GM23338 (cell line): ENCODE measurements around the gene POLE. TPM values are rescaled to one million over a fixed set of nuclear protein-coding genes. Genes with fewer than 3 reads are reported as not detected.
A peak's percentile ranks its signal among the peaks of the same experiment; 100 is the strongest.

ENCODE experiments used
- ATAC-seq: fragments of 200-7000 bp; cut with Tn5 transposase; 3 replicates; pipeline ENCODE4 v1.9.1; 2020
- DNase-seq: peaks from one replicate; pipeline ENCODE4 v3.0.0-alpha.2; 2015; ENCODE audit warnings: low spot score
- H2AFZ ChIP-seq: fragments of 200-600 bp; sonication (generic); 2 replicates; pipeline ENCODE4 v1.8.0; 2016; ENCODE audit warnings: antibody characterized with exemption, mild to moderate bottlenecking, moderate library complexity
- H3F3A ChIP-seq: fragments of 200-600 bp; sonication (generic); replicated peaks from 2 replicates; pipeline ENCODE4 v1.8.0; 2017; ENCODE audit warnings: antibody characterized with exemption, mixed run types, low read depth
- H3K27ac ChIP-seq: fragments of 200-600 bp; sonication (generic); 2 replicates; pipeline ENCODE4 v1.6.1; 2016; ENCODE audit warnings: low read depth
- H3K27me3 ChIP-seq: fragments of 200-600 bp; sonication (generic); 2 replicates; pipeline ENCODE4 v1.8.0; 2016; ENCODE audit warnings: mild to moderate bottlenecking, mixed run types, moderate library complexity; ENCODE audit not compliant: insufficient read depth
- H3K36me3 ChIP-seq: fragments of 200-600 bp; sonication (generic); 2 replicates; pipeline ENCODE4 v1.8.0; 2016; ENCODE audit warnings: mild to moderate bottlenecking; ENCODE audit not compliant: insufficient read depth
- H3K4me1 ChIP-seq: fragments of 200-600 bp; sonication (generic); 2 replicates; pipeline ENCODE4 v1.8.0; 2016; ENCODE audit warnings: mild to moderate bottlenecking, moderate library complexity; ENCODE audit not compliant: insufficient read depth
- H3K4me2 ChIP-seq: fragments of 200-600 bp; sonication (generic); 2 replicates; pipeline ENCODE4 v1.7.1; 2017; ENCODE audit warnings: mixed run types
- H3K4me3 ChIP-seq: fragments of 200-600 bp; sonication (generic); 2 replicates; pipeline ENCODE4 v1.6.1; 2016; ENCODE audit warnings: mixed run types
- H3K79me2 ChIP-seq: fragments of 200-600 bp; sonication (generic); replicated peaks from 2 replicates; pipeline ENCODE4 v1.8.0; 2017; ENCODE audit warnings: mild to moderate bottlenecking; ENCODE audit not compliant: insufficient read depth
- H3K9me2 ChIP-seq: fragments of 200-600 bp; sonication (generic); 2 replicates; pipeline ENCODE4 v1.8.0; 2017; ENCODE audit not compliant: insufficient read depth
- H4K20me1 ChIP-seq: fragments of 200-600 bp; sonication (generic); replicated peaks from 2 replicates; pipeline ENCODE4 v1.8.0; 2017; ENCODE audit warnings: mild to moderate bottlenecking; ENCODE audit not compliant: insufficient read depth
- H3K27ac Mint-ChIP-seq: 2 replicates; pipeline ENCODE4 v1.8.0; 2020; ENCODE audit warnings: inconsistent platforms, mild to moderate bottlenecking, moderate library complexity, mixed read lengths
- H3K27me3 Mint-ChIP-seq: 3 replicates; pipeline ENCODE4 v1.8.0; 2022; ENCODE audit warnings: low read depth, mild to moderate bottlenecking, moderate library complexity, mixed read lengths, inconsistent platforms; ENCODE audit not compliant: insufficient read depth, poor library complexity
- H3K36me3 Mint-ChIP-seq: 3 replicates; pipeline ENCODE4 v1.8.0; 2021; ENCODE audit warnings: low read depth, mild to moderate bottlenecking, inconsistent platforms, moderate library complexity, mixed read lengths
- H3K4me1 Mint-ChIP-seq: 3 replicates; pipeline ENCODE4 v1.8.0; 2020; ENCODE audit warnings: mild to moderate bottlenecking, inconsistent platforms, mixed read lengths
- H3K4me3 Mint-ChIP-seq: 3 replicates; pipeline ENCODE4 v1.8.0; 2021; ENCODE audit warnings: moderate library complexity, mild to moderate bottlenecking, inconsistent platforms, mixed read lengths
- H3K9me3 Mint-ChIP-seq: 3 replicates; pipeline ENCODE4 v1.8.0; 2020; ENCODE audit warnings: moderate library complexity, mild to moderate bottlenecking, inconsistent platforms, mixed read lengths
- EZH2 ChIP-seq: fragments of 200-600 bp; sonication (generic); IDR thresholded peaks from one replicate; pipeline ENCODE4 v1.8.0; 2017; ENCODE audit warnings: antibody characterized with exemption, mild to moderate bottlenecking, low read depth; ENCODE audit not compliant: unreplicated experiment
- JUNB ChIP-seq: IDR thresholded peaks from one replicate; pipeline ENCODE4 v1.6.1; 2016; ENCODE audit warnings: antibody characterized with exemption; ENCODE audit not compliant: unreplicated experiment
- POLR2AphosphoS5 ChIP-seq: IDR thresholded peaks from 2 replicates; pipeline ENCODE4 v1.6.1; 2016; ENCODE audit warnings: antibody characterized with exemption, low read depth
- STAT1 ChIP-seq: IDR thresholded peaks from one replicate; pipeline ENCODE4 v1.6.1; 2016; ENCODE audit warnings: antibody characterized with exemption; ENCODE audit not compliant: unreplicated experiment
- ZNF331 ChIP-seq: fragments of 250-450 bp; sonication (Bioruptor Pico); IDR thresholded peaks from 2 replicates; pipeline ENCODE4 v1.5.0; 2020; ENCODE audit warnings: low read depth, mild to moderate bottlenecking, moderate library complexity
- polyA plus RNA-seq: library from polyadenylated mRNA; unstranded; fragments of >200 nt; fragmentation: Nextera tagmentation; extraction: Ambion mirVana; gene quantifications from 2 replicates; pipeline ENCODE4 v1.2.1, GENCODE V29; 2016
- total RNA-seq: library from RNA; depleted of rRNA; stranded (reverse); fragments of >200 nt; shearing (Covaris generic); gene quantifications from 2 replicates; pipeline ENCODE4 v1.2.3, GENCODE V29; 2014
- TF ChIP-seq, protein P1 (sequence below), 2 experiments: fragments of 200-600 bp in 1 of 2; sonication (generic) in 1 of 2; conservative IDR thresholded peaks; 2 replicates each; pipeline versions ENCODE4 v1.5.1 to v1.6.1; 2016 to 2017; ENCODE audit warnings: antibody characterized with exemption in 2 of 2, low read depth in 2 of 2, mild to moderate bottlenecking in 2 of 2, moderate library complexity in 1 of 2
- TF ChIP-seq, protein P2 (sequence below): IDR thresholded peaks from one replicate; pipeline ENCODE4 v1.6.1; 2018; ENCODE audit warnings: antibody characterized with exemption; ENCODE audit not compliant: unreplicated experiment
- TF ChIP-seq, protein P3 (sequence below): IDR thresholded peaks from 2 replicates; pipeline ENCODE4 v1.6.1; 2016; ENCODE audit warnings: antibody characterized with exemption

Gene POLE
- total and polyA plus RNA-seq, 2 experiments from 2014 or later: 33.6 to 125 TPM

DNA sequence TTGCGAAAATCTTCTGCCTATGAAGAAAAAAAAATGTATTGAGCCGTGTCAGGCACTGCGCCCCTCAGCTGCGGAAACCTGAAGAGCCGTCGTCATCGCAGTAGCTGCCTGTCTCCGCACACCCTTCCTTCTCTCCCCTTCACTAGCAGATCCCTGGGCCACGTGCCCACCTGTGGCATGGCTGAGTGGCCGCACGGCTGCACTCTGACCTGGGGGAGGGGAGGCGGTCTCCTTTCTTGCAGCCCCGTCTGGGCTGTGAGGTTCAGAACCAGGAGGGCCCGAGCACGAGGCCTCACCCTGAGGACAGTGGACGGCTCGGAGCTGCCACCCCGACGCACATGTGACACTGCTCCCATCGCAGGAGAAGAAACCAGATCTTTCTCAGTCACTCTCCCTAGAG is 48.4 kb upstream of the POLE start:
- H3K4me2 ChIP-seq: no peak overlapping the region
- H3F3A ChIP-seq: 0 out of 2 replicates have a peak, but pooled peaks cover 4% of the 10 kb centered on the region
- H3K27me3 ChIP-seq: no peaks in the 10 kb centered on the region
- Mint-ChIP-seq H3K36me3 (peaks cover 93% of the 10 kb centered on the region), H3K4me1 (no peaks in the 10 kb centered on the region; the same call in 2 of the 3 replicates), H3K27ac (0 out of 2 replicates have a peak overlapping the region, but pooled peaks have one; percentile 3), H3K9me3 (no peaks in the 10 kb centered on the region; the same call in 2 of the 3 replicates), H3K27me3 (peaks cover 14% of the 10 kb centered on the region), H3K4me3 (no peak overlapping the region)
- H3K4me1 ChIP-seq: no peaks in the 10 kb centered on the region
- no peak for DNase-seq
- H3K36me3 ChIP-seq: peaks cover 25% of the 10 kb centered on the region
- no peaks in the 10 kb centered on the region for H3K79me2 ChIP-seq
- H4K20me1 ChIP-seq: no peaks in the 10 kb centered on the region
- H3K9me2 ChIP-seq: no peaks in the 10 kb centered on the region
- ATAC-seq: no peak
- H3K27ac ChIP-seq: no peak overlapping the region
- no peak overlapping the region for H2AFZ ChIP-seq
- no peak overlapping the region for H3K4me3 ChIP-seq
- TF ChIP-seq POLR2AphosphoS5: no peak

DNA sequence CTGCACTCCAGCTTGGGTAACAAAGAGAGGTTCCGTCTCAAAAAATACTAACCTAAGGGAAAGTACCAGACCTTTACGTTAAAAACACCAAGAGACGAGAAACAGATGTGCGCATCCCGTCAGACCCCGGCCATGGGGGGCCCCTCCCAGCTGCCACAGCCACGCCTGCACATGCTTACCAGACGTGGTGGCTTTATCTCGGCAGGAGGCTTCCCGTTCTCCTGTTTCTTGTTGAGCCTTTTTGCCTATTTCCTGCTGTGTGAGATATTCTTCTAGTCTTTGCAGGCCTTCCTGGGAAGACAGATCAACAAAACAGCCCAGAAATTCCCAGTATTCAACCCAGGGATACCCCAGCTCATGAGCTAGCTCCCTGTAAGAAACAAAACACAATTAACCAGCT is 47.1 kb upstream of the POLE start:
- no peak for TF ChIP-seq ZNF331 (CRISPR knock-in tag)
- H3K27ac Mint-ChIP-seq: no peak overlapping the region
- Histone ChIP-seq H3K9me2 (no peaks in the 10 kb centered on the region), H3F3A (peaks cover 12% of the 10 kb centered on the region), H3K27me3 (no peaks in the 10 kb centered on the region), H3K4me2 (no peak overlapping the region), H3K27ac (no peak overlapping the region), H3K36me3 (peaks cover 16% of the 10 kb centered on the region), H4K20me1 (no peaks in the 10 kb centered on the region), H3K4me3 (no peak overlapping the region), H3K4me1 (no peaks in the 10 kb centered on the region), H2AFZ (no peak overlapping the region), H3K79me2 (no peaks in the 10 kb centered on the region)
- no peaks in the 10 kb centered on the region; the same call in 2 of the 3 replicates for H3K4me1 Mint-ChIP-seq
- DNase-seq: no peak
- no peak overlapping the region for H3K4me3 Mint-ChIP-seq
- H3K27me3 Mint-ChIP-seq: peaks cover 19% of the 10 kb centered on the region
- H3K9me3 Mint-ChIP-seq: peaks cover 10% of the 10 kb centered on the region
- peaks cover 91% of the 10 kb centered on the region for H3K36me3 Mint-ChIP-seq
- ATAC-seq: no peak

DNA sequence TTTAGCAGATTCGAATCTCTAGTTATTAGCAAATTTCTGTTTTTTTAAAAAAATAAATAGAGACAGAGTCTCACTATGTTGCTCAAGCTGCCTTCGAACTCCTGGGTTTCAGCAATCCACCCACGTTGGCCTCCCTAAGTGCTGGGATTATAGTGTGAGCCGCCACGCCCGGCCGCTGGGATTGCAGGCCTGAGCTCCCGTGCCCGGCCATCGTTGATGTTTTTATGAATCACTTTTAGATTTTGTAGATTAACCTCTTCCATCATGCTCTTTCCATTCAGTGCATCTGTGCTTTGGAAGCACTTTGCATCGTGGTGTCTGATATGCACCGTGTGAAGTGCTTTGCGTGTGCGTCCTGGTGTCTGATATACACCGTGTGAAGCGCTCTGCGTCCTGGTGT is 44.4 kb upstream of the POLE start:
- no peak overlapping the region for H3K27ac ChIP-seq
- no peak overlapping the region for H3K4me3 ChIP-seq
- H3K27me3 ChIP-seq: no peaks in the 10 kb centered on the region
- H3K79me2 ChIP-seq: no peaks in the 10 kb centered on the region
- no peak overlapping the region for H2AFZ ChIP-seq
- H3K27ac Mint-ChIP-seq: no peak overlapping the region
- H3K9me2 ChIP-seq: no peaks in the 10 kb centered on the region
- H3K36me3 ChIP-seq: peaks cover 29% of the 10 kb centered on the region
- H3K27me3 Mint-ChIP-seq: peaks cover 32% of the 10 kb centered on the region
- H3K4me1 Mint-ChIP-seq: no peaks in the 10 kb centered on the region; the same call in 2 of the 3 replicates
- no peak overlapping the region for H3K4me2 ChIP-seq
- H4K20me1 ChIP-seq: peaks cover 14% of the 10 kb centered on the region; the same call in 1 of the 2 replicates
- peaks cover 98% of the 10 kb centered on the region for H3K36me3 Mint-ChIP-seq
- no peaks in the 10 kb centered on the region for H3K4me1 ChIP-seq
- peaks cover 19% of the 10 kb centered on the region for H3K9me3 Mint-ChIP-seq
- peaks cover 12% of the 10 kb centered on the region for H3F3A ChIP-seq
- DNase-seq (no peak), ATAC-seq (no peak)
- no peak overlapping the region for H3K4me3 Mint-ChIP-seq
- TF ChIP-seq, protein P1, sequence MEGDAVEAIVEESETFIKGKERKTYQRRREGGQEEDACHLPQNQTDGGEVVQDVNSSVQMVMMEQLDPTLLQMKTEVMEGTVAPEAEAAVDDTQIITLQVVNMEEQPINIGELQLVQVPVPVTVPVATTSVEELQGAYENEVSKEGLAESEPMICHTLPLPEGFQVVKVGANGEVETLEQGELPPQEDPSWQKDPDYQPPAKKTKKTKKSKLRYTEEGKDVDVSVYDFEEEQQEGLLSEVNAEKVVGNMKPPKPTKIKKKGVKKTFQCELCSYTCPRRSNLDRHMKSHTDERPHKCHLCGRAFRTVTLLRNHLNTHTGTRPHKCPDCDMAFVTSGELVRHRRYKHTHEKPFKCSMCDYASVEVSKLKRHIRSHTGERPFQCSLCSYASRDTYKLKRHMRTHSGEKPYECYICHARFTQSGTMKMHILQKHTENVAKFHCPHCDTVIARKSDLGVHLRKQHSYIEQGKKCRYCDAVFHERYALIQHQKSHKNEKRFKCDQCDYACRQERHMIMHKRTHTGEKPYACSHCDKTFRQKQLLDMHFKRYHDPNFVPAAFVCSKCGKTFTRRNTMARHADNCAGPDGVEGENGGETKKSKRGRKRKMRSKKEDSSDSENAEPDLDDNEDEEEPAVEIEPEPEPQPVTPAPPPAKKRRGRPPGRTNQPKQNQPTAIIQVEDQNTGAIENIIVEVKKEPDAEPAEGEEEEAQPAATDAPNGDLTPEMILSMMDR (conservative IDR thresholded peaks at IDR 0.05; ENCODE audit: low read depth in 2 of 2): no peak
- TF ChIP-seq EZH2 (no peak), POLR2AphosphoS5 (no peak), STAT1 (no peak), JUNB (no peak)
- TF ChIP-seq, protein P2, sequence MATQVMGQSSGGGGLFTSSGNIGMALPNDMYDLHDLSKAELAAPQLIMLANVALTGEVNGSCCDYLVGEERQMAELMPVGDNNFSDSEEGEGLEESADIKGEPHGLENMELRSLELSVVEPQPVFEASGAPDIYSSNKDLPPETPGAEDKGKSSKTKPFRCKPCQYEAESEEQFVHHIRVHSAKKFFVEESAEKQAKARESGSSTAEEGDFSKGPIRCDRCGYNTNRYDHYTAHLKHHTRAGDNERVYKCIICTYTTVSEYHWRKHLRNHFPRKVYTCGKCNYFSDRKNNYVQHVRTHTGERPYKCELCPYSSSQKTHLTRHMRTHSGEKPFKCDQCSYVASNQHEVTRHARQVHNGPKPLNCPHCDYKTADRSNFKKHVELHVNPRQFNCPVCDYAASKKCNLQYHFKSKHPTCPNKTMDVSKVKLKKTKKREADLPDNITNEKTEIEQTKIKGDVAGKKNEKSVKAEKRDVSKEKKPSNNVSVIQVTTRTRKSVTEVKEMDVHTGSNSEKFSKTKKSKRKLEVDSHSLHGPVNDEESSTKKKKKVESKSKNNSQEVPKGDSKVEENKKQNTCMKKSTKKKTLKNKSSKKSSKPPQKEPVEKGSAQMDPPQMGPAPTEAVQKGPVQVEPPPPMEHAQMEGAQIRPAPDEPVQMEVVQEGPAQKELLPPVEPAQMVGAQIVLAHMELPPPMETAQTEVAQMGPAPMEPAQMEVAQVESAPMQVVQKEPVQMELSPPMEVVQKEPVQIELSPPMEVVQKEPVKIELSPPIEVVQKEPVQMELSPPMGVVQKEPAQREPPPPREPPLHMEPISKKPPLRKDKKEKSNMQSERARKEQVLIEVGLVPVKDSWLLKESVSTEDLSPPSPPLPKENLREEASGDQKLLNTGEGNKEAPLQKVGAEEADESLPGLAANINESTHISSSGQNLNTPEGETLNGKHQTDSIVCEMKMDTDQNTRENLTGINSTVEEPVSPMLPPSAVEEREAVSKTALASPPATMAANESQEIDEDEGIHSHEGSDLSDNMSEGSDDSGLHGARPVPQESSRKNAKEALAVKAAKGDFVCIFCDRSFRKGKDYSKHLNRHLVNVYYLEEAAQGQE: no peak
- TF ChIP-seq, protein P3, sequence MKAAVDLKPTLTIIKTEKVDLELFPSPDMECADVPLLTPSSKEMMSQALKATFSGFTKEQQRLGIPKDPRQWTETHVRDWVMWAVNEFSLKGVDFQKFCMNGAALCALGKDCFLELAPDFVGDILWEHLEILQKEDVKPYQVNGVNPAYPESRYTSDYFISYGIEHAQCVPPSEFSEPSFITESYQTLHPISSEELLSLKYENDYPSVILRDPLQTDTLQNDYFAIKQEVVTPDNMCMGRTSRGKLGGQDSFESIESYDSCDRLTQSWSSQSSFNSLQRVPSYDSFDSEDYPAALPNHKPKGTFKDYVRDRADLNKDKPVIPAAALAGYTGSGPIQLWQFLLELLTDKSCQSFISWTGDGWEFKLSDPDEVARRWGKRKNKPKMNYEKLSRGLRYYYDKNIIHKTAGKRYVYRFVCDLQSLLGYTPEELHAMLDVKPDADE: no peak
